ENCODE data around the gene FXR2. TPM values are rescaled to one million over a fixed set of nuclear protein-coding genes. Genes with fewer than 3 reads are reported as not detected.

Gene FXR2
- polyA plus RNA-seq, 1 donor = 38.5 TPM

DNA sequence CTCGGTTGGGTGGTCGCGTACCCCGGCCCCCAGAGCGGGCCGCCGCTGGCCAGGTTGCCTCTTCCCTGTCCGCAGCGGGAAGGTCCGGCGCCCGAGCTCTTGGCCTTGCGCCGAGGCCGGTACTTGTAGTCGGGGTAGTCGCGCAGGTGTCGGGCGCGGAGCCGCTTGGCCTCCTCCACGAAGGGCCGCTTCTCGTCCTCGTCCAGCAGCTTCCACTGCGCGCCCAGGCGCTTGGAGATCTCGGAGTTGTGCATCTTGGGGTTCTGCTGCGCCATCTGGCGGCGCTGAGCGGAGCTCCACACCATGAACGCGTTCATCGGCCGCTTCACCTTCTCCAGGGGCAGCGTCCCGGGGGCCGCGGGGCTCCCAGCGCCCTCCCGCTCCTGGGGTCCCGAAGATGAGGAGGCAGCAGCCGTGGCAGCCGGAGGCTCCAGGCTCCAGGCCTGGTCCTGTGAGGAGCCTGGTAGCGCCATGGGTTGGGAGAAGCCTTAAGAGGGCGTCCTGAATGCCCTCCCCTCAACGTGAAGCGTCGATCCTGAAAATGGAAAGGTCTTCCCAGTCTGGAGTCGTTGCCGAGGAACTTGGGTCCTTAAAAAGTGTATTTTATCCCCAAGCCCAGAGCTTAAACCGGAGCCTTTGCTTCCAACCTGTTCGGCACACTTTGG lies 25.4 kb downstream of the FXR2 start:
- DNase-seq (ENCODE audit: low read depth) = peak; percentile 76

DNA sequence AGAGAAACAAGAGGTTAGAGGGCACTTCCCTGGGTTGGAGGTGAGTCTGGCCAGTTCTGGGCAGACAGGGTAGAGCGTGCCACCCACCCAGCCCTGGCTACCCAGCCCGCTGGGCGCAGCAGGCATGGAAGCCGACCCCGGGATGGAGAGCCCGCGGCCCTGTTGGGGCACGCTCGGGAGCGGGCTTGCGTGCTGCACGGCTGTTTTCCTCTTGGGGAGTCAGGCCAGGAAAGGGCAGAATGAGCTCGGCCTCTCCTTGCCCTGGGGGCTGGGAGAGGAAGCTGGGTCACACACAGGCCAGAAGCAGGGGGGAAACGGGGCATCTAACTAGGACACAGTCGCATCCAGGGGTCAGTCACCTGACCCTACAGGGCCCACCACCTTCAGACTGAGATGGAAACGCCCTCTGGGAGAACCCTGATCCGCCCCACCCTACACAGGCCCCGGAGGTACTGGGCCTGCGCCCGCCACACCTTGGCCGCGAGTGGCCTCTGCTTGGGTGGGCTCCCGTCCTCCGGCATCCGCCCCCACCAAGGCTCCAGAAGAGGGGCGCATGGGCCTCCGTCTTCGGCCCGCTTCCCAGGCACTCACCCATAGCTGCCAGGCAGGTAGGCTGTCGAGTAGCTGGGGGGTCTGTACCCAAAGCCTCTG lies 26.0 kb downstream of the FXR2 start:
- DNase-seq (ENCODE audit: low read depth) = no peak

DNA sequence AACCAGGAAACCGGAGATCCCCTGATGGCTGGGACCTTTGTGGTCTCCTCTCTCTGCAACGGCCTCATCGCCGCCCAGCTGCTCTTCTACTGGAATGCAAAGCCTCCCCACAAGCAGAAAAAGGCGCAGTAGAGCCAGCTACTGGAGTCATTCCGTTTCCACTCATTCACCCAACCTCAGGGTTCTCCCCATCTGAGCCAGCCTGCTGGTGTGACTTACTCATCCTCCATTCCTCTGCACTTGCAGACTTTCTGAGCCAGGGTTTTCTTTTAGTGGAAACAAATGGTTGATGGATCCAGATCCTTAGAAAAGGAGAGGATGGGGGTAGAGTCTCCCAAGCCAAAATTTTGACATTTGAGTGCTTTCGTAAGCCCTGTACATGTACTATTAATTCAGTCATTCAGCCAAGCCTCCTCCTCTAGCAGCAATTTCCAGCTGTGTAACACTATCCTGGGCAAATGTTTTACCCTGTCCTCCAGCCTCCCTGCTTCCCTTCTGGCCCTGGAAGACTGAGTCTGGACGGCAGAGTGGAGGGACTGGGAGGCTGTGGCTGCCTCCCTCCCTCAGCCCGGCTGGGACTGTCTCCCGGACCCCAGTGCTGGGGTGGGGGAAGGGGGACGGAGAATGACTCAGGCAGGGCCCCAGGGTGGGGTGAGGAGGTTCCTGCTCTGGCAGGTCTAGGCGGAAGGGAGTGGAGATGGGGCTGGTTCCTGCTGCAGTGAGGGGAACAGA lies 27.1 kb downstream of the FXR2 start:
- DNase-seq (ENCODE audit: low read depth) = no peak

DNA sequence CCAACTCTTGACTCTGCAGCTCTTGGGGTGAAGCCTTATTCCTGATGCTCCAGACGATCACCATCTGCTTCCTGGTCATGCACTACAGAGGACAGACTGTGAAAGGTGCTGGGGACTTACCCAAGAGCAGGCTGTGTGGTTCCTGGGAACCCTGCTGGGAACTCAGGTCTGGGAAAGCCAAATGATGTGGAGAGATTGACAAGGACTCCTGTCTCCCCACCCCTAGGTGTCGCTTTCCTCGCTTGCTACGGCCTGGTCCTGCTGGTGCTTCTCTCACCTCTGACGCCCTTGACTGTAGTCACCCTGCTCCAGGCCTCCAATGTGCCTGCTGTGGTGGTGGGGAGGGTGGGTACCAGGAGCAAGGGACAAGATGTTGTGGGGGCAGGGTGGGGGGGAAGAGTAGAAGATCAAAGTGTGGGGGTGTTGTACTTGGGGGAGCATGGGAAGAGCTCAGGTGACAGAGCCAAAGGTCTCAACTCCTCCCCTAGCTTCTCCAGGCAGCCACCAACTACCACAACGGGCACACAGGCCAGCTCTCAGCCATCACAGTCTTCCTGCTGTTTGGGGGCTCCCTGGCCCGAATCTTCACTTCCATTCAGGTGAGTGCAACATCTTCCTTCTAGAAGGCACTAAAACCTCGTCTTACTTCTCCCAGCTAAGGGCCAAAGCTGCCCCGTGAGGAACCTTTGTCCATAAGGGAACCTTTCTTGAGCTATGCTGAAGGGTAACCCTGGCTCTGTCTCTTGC lies 27.9 kb downstream of the FXR2 start:
- no peak for DNase-seq (ENCODE audit: low read depth)

DNA sequence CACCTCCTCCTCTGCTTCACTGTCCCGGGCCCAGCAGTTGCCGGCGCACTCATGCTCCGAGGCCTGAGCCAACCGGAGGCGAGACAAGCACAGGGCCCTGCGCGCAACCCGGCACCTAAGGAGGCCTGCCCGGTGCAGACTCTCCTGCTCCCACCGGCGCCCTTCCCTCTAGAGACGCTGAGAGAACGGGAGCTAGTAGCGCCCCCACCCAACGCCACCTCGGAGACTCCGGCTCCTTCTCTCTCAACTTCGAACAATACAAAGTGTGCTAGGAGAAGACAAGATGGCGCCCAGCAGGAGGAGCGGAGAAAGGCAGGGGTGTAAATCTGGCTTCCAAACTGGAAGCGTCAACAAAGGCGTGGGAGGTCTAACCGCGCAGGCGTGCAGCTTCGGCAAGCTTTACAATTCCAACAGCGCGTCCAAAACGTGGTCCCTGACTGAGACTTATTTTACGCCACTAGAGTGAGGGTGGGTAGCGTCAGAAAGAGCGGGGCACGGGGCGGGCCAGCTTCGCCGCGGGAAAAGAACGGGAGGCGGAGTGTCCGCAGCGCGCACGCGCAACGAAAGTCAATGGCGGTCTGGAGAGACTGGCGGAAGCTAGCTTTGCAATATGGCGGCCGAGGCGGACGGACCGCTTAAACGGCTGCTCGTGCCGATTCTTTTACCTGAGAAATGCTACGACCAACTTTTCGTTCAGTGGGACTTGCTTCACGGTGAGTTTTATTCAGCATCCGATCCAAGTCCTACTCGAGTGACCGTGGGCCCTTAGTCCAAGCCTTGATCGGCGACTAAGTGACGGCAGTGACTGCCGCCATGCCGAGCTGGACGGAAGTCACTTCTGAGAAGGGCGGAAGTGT lies 31.2 kb downstream of the FXR2 start, which contains the start of gene MPDU1:
MPDU1 (plus strand) TSS at position 600 of the 857 bp plus-strand sequence; CDS start at position 611, 11 bp downstream.
- peak; percentile 98 for DNase-seq (ENCODE audit: low read depth)

DNA sequence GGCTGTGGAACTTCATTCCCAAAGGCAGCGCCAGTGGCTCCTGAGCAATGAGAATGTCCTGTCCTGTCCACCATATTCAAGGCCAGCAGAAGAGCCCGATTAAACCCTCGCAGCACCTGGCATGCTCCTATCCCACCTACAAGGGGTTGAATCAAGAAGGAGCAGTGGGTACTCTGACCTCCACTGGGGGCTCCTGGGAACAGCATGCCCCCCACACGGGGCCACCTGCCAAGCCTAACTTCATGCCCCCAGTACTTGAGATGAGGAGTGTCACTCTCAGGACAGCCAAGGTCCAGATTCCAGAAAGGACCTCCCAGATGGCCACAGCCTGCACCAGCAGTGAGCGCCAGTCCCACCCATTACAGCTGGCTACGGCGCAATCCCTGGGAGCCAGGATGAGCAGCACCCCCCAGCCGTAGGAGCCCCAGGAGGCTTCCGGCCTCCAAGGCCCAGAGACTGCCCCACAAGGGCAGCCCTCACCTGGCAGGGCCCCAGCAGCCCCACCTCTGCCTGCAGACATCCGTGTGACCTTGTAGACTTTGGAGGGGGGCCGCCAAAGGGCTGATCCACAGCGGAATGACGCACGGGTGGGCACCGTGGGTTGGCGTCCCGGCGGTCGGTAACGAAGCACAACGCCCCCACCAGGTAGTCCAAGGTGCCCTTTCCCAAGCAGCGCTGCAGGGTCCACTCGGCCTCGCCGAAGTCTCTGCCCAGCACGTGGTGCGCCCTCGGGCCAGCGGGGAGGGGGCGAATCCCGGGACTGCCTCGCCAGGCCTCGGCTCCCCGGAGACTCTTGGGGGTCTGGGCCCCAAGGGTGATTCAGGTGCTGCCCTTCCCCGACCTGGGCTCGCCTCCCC lies 32.1 kb downstream of the FXR2 start:
- no peak for DNase-seq (ENCODE audit: low read depth)

DNA sequence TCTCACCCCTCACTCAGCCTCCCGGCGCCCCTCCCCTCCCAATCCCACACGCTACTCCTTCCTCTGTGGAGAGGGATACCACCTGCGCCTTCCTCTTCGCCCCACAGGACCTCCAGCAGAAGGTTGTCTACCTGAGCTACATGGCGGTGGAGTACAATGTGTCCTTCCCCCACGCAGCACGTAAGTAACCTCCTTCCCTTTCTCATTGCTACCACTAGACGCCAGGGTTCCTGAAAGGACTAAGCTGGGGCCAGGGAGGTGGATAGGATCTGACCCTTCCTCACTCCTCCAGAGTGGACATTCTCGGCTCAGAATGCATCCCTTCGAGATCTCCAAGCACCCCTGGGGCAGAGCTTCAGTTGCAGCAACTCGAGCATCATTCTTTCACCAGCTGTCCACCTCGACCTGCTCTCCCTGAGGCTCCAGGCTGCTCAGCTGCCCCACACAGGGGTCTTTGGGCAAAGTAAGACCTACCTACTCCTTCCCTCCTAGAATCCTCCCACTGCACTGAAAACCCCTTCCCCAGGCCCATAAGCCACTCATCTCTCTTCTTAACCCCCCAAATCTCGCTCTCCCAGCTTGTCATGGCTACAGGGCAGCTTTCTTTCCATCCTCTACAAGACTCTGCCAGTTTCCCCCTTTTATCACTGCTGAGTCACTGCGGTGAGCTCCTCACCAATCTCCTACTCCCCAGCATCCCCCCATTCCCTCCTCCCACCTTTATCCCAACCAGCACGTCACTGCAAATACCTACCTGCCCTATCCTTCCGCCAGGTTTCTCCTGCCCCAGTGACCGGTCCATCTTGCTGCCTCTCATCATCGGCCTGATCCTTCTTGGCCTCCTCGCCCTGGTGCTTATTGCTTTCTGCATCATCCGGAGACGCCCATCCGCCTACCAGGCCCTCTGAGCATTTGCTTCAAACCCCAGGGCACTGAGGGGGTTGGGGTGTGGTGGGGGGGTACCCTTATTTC lies 33.8 kb downstream of the FXR2 start:
- DNase-seq (ENCODE audit: low read depth) = no peak

DNA sequence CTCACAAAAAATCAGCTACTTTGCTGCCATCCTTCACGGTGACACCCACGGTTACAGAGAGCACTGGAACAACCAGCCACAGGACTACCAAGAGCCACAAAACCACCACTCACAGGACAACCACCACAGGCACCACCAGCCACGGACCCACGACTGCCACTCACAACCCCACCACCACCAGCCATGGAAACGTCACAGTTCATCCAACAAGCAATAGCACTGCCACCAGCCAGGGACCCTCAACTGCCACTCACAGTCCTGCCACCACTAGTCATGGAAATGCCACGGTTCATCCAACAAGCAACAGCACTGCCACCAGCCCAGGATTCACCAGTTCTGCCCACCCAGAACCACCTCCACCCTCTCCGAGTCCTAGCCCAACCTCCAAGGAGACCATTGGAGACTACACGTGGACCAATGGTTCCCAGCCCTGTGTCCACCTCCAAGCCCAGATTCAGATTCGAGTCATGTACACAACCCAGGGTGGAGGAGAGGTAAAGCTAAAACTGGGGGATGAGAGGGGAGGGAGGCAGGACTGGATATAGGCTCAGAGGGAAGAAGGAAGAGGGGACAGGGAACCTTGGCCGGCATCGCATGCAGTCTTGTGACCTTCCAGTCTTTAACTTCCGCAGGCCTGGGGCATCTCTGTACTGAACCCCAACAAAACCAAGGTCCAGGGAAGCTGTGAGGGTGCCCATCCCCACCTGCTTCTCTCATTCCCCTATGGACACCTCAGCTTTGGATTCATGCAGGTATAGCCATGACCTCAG lies 34.7 kb downstream of the FXR2 start:
- no peak for DNase-seq (ENCODE audit: low read depth)

DNA sequence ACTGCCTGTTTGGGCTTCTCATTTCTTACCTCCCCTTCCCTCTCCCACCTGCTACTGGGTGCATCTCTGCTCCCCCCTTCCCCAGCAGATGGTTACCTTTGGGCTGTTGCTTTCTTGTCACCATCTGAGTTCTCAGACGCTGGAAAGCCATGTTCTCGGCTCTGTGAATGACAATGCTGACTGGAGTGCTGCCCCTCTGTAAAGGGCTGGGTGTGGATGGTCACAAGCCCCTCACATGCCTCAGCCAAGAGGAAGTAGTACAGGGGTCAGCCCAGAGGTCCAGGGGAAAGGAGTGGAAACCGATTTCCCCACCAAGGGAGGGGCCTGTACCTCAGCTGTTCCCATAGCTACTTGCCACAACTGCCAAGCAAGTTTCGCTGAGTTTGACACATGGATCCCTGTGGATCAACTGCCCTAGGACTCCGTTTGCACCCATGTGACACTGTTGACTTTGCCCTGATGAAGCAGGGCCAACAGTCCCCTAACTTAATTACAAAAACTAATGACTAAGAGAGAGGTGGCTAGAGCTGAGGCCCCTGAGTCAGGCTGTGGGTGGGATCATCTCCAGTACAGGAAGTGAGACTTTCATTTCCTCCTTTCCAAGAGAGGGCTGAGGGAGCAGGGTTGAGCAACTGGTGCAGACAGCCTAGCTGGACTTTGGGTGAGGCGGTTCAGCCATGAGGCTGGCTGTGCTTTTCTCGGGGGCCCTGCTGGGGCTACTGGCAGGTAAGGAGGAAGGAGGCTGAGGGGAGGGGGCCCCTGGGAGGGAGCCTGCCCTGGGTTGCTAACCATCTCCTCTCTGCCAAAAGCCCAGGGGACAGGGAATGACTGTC lies 35.5 kb downstream of the FXR2 start, which contains the start of gene CD68:
CD68 (plus strand) TSS at position 638 of the 833 bp plus-strand sequence; CDS start at position 678, 40 bp downstream.
- DNase-seq (ENCODE audit: low read depth) = no peak

DNA sequence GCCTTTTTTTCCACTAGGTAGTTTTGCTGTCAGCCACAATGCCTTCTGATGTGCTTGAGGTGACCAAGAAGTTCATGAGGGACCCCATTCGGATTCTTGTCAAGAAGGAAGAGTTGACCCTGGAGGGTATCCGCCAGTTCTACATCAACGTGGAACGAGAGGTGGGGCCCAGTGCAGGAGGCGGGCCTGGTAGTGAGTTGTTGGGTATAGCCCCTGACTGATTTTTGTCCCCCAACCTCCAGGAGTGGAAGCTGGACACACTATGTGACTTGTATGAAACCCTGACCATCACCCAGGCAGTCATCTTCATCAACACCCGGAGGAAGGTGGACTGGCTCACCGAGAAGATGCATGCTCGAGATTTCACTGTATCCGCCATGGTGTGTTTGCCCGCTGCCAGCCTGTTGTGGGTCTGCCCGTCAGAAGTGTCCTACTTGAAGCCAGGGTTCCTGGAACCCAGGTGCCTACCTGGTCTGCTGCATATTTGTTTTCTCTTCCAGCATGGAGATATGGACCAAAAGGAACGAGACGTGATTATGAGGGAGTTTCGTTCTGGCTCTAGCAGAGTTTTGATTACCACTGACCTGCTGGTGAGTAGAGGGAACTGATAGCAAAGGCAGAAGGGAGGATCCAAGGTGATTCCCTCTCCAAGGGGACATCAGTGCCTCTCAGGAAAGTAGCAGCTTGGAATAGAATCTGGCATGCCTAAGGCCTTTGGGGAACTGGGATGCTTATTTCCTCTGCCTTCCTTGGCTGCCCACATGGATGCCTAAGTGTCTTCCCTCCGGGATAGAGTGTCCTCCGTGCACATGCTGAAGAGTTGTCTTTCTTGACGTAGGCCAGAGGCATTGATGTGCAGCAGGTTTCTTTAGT lies 37.1 kb downstream of the FXR2 start:
- no peak for DNase-seq (ENCODE audit: low read depth)

DNA sequence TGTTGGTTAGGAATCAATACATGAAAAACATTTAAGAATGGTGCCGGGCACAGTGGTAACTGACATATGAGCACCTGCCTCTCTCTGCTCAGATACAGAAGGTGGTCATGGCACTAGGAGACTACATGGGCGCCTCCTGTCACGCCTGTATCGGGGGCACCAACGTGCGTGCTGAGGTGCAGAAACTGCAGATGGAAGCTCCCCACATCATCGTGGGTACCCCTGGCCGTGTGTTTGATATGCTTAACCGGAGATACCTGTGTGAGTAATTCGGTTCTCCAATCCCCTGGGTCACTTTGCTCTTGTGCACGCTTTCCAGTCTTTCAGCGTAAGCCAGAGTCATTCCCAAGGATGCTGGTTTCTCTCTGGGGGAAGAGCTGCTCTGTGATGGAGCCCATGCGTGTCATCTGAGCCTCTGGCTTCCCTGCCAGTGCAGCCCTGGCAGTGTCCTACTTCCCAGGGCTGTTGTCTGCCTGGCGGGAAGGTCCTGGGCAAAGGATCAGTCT lies 38.2 kb downstream of the FXR2 start:
- no peak for DNase-seq (ENCODE audit: low read depth)

DNA sequence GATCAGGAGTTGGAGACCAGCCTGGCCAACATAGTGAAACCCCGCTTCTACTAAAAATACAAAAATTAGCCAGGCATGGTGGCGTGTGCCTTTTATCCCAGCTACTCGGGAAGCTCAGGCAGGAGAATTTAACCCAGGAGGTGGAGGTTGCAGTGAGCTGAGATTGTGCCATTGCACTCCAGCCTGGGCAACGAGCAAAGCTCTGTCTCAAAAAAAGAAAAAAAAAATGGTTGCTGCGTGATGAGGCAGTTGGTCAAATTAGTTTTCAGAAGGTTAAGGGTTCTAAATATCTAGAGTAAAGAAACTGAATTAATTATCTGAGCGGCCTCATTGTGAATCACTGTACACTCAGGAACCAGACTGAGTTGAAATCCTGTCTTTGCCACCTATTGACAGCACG lies 38.7 kb downstream of the FXR2 start:
- DNase-seq (ENCODE audit: low read depth) = no peak

DNA sequence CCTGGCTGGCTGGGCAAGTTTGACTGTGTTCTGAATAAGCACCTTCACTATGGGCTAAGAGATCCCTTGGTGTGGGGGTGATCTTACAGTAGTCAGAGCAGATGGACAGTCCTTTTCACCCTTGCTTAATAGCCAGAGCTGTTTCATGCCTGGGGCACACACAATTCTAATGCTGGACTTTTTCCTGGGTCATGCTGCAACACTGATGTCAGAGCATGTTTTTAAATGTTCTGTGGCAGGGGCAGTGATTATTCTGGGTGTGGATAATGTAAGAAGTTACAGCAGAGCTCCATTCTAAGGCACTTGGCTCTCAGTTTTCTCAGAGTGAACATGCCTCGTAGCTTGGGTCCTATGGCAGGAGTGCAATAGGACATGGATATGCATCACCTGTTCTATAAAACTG lies 39.2 kb downstream of the FXR2 start:
- no peak for DNase-seq (ENCODE audit: low read depth)

DNA sequence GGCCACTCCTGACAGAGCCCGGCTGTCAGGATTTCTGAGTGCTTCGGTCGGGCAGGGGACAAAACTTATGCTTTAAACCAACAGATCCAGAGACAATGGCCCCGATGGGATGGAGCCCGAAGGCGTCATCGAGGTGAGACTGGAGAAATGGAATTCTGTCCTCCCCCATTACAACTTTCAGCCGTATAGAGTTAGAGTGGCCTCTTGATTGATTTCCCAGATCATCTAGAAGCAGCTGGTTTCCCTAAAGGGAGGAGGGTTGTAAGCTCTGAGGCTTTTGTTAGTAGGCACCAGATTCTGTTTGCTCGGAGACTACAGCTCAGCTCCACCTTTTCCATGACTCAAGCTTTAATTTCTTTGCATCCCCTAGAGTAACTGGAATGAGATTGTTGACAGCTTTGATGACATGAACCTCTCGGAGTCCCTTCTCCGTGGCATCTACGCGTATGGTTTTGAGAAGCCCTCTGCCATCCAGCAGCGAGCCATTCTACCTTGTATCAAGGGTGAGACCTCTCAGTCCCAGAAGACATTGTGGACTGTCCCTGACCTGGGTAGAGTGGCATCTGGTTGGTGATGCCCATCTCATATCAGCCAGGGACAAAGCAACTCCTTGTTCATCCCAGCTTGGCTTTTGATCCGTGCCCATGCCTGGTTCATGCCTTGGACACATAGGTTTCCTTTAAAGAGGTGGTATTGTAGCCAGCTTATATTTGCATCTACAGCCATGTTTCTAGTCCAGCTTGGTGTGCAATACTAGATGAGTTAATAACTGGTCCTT lies 40.3 kb downstream of the FXR2 start:
- DNase-seq (ENCODE audit: low read depth) = no peak

Measured in forelimb muscle (tissue), 1 donor.